Dermis blood vessel endothelial cell (primary cell): ENCODE data around the gene CD6. TPM values are rescaled to one million over a fixed set of nuclear protein-coding genes. Genes with fewer than 3 reads are reported as not detected.
"Not testable (repeated sequence)": the region's sequence is repeated elsewhere in the genome, so short reads cannot be mapped to it uniquely, and the experiment has no call there.

Experiments used
- DNase-seq: peaks from one replicate; pipeline ENCODE4 v3.0.0; 2010
- total RNA-seq: library from RNA; depleted of rRNA; stranded (reverse); fragments of >200 nt; gene quantifications from 2 replicates; pipeline ENCODE4 v1.2.3, GENCODE V29; 2014

CD6 gene
- total RNA-seq, 1 donor from 2014 or later = not detected

DNA sequence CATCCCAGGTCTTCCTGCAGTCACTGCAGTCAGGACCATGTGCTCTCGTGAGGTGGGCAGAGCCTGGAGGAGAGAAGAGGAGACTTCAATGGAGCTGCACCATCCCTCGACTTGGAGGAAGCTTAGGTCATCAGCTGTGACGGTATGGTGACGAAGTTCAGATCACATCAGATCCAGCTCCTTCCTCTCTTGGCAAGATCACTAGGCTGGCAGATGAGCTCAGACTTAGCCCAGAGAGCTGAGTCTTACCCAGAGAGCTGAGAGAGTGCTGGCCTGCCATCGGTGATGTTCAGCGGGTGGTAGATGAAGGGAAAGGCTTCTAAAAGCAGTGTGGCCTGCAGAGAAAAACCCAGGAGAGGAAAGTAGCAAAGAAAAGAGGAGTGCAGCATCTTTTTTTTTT, 17.7 kb upstream of the CD6 start:
- peak; percentile 71 for DNase-seq

DNA sequence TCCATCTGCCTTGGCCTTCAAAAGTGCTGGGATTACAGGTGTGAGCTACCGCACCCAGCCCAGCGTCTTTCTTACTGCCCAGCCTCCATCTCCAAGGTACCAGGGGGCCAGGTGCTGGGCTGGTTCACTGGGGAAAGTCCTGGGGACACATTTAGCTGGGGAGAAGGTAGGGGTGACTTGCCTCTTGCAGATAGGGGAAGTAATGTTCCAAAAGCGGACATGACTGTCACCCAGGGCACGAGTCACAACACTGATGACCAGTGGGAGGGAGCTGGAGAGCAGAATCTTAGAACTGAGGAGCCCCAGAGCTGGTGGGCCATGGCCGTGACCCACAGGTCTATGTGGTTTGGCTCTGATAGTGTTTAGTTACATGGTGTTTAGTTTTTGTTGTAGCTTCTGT, 17.1 kb upstream of the CD6 start:
- no peak for DNase-seq

DNA sequence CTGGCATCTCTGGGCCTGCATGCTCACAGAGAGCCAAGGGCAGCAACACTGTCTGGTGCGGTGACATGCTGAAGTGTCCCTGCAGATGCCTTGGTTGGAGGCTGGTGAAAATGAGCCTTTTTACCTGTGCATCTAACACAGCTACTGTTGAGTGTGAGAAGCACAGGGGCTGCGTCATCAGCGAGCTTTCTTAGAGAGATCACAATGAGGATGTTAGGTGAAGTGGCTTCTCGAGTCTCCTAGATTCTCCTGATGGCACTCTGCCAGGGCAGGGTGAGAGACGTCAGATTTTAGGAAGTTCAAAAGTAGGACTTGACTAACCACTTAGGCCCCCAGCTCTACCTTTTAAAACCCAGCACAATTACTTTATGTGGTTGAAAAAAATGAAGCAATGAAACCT, 15.9 kb upstream of the CD6 start:
- no peak for DNase-seq

DNA sequence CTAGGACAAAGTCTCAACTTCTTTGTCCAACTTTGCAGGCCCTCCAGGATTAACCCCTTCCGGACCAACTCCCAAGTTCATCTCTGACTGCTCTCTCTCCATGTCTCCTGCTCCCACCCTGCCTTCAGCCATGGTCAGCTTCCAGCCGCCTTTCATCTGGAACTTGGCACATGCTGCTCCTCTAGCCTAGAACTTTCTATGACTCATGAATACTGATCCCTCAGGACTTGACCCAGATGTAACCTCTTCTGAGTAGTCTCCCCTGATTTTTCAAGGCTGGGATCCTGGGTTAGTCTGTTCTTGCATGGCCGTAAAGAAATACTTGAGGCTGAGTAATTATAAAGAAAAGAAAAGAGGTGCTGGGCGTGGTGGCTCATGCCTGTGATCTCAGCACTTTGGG, 14.3 kb upstream of the CD6 start:
- DNase-seq = no peak

DNA sequence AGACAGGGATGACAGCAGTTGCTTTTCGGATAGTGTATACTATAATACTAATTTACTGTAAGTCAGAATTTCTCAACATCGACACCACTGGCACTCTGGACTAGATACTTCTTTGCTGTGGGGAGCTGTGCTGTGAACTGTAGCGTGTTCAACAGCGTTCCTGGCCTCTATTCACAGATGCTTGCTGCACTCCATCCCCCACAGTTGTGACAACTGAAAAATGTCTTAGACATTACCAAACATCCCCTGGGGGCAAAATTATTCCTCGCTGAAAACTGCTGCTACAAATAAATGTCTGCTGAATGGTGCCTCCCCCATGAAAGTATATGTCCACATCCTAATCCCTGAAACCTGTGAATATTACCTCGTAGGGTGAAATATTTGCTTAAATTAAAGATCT, 12.0 kb upstream of the CD6 start:
- no peak for DNase-seq

DNA sequence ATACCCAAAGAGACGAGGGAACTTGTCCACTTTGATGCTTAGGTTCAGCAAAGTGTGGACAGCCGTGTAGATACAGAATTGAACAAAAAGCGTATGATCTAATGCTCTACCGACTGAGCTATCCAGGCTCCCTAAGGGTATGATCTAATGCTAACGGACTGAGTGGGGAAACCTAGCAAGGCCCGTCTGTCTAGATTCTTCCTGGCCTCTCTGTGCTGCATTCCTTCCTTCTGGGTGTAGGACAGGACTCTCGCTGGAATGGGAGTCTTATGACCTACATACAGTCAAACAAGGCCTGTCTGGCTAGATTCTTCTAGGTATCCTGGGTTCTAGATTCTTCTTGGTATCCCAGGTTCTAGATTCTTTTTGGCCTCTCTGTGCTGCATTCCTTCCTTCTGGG, 11.1 kb upstream of the CD6 start:
- DNase-seq = no peak

DNA sequence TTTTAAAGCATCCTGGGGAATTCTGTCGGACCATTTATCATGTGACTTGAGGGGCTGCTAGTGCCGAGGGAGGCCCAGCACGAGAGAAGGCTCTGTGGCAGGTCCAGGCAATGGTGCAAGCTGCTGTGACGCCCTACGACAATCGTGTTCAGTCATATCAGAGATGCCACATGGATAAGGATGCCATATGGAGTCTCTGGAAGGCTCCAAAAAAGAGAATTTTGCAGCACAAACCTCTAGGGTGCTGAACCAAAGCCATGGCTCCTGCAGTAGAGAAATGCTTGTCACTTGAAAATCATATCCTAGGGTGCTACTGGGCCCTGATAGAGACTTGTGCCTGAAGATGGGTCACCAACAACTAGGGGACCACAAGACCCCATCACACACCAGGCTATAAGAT, 6.7 kb upstream of the CD6 start:
- no peak for DNase-seq

DNA sequence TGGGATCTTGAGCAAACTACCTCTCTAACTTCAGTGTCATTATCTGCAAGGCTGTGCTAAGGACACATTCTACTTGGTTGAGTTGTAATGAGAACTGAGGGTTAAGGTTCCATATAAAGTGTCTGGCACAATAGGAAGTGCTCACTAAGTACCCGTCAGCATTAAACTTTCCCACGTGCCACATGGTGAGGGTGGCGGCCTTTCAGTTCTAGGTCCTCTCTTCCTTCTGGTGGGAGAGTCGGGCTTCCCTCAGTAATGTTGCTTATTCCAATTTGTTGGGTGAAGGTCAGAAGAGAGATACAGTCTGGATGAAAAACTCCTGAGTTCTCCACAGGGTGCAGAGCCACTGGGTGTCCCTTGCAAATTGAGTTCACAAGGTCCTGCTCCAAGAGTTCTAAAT, 4.6 kb upstream of the CD6 start:
- DNase-seq = no peak

DNA sequence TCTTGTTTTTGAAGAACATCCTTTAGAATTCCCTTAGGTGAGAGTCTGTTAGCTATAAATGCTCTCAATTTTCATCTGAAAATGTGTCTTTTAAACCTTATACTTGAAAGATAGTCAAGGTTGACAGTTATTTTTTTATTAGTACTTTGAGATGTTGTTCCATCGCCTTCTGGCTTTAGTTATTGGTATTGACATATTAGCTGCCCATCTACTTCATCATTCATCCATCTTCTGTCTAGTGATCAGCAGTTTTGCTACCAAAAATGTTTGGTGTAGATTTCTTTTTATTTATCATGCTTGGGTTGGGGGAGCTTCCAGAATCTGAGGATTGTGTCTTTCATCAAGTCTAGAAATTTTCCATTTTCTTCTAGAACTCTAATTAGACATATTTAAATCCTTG, 3.3 kb upstream of the CD6 start:
- no peak for DNase-seq

DNA sequence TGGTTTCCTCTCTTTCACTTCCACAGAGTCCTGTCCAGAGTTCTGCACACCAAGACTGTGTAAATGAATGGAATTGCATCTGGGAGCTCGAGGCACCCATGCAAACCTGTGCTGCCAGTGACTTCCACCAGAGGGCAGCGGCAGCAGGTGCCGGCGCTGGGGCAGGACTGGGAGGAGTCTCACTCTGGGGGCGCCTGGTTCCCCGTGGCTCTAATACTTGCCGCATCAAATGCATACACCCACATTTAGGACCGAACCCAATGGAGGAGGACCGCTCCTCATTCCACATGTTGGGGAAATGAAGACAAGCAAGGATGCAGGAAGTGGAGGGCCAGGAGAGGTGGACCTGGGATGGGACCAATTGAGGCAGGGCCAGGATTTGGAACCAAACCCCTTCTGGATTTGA, 1.1 kb upstream of the CD6 start:
- peak; percentile 70 for DNase-seq

DNA sequence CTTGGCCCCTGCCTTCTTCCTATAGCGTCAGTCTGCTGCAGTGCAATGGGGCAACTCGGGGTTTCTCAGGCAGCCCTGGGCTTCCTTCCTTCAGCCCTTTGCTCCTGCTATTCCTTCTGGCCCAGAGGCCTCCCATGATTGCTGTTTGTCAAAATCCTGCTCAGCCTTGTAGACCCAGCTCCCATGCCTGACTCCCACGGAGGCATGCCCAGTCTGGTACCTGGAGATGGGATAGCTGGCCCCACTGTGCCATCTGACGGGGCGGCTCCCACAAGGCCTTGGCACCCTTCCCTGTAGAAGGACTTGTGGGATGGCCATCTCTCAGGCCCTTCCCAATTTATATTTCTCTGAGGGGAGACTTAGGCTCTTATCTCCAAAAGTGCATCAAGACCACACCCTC, 590 bp upstream of the CD6 start:
- no peak for DNase-seq

DNA sequence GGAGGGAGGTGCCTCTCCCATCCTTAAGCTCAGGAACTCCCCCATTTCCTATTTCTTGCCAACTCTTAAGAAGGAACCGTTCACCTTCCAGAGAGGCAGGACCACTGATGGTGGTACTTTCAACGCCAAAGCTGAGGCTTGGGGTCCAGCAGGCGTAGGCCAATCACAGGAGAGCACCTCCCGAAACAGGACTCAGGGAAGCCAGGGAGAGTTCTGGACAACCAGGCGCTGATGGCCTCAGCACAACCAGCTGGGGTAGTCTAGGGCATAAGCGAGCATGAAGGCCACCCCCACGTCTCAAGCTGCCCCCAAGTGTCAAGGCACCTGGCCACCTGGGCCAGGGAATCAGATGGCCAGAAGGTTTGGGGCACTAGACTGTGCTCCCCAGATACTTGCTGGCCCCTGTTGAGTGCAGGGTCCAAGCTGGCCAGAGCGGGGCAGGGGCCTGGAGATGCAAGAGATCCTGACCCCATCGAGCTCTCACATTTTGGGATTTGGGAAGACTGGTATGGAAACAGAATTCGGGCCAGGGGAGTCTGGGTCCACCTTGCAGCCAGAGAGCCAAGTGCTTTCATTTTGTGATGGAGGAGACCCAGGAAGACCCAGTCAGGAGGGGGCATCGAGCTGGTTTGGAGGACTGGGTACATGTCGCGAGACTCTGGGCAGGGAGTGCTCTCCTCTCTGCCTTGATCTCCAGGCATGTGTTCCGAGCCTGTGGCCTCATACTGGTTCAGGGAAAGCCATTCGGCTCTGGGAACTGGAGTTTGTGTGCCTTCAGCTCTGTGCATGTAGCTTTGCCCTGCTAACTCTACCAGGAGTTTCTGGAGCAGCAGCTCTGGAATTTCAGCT, 926 bp downstream of the CD6 start:
- DNase-seq = no peak

DNA sequence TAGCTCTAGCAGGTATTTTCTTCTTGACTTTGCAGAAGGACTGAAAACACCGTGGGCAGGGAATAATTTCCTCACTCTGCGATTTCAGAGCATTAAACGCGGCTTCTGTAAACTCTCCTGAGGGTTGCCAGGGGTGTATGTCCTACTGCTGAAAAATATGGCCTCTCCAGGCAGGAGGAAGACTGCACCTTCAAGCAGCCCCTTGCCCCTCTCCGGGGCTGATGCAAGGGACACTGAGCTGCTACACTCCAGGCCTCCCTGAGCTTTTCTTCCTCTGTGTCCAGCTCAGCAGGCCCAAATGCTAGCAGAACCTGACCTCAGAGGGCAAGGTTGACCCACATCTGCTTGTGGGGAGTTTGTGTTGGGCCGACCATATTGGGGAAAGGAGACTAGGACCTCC, 2.2 kb downstream of the CD6 start:
- DNase-seq = no peak

DNA sequence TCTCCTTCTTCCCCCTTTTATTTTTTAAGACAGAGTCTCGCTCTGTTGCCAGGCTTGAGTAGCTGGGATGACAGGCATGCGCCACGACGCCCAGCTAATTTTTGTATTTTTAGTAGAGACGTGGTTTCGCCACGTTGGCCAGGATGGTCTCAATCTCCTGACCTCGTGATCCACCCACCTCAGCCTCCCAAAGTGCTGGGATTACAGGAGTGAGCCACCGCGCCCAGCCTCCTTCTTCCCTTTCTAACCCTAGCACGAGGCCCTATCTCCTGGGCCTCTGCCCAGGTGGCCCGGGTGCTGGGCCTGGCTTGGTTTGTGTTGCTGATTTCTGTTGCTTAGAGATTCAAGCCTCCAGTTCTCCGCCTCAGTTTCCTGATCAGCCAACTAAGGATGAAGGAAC, 2.8 kb downstream of the CD6 start:
- not testable (repeated sequence) for DNase-seq

DNA sequence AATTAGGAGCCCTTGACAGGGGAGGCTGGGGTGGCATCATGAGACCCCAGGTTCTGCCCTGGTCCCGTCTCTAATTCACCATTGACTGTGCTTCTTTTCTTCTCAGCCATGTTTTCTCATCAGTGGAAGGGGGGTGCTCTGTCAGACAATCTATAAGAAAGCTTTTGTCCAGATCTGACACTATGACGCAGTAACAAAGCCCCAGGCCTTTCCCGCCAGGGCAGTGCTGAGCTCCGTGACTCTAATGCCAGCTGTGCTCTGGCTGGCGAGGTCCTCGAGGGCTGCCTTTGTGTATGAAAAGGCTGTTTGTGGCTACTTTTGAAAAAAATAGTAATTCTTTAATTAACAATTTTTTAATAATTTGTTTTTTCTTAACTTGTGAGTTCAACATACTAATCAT, 3.2 kb downstream of the CD6 start:
- DNase-seq = no peak

DNA sequence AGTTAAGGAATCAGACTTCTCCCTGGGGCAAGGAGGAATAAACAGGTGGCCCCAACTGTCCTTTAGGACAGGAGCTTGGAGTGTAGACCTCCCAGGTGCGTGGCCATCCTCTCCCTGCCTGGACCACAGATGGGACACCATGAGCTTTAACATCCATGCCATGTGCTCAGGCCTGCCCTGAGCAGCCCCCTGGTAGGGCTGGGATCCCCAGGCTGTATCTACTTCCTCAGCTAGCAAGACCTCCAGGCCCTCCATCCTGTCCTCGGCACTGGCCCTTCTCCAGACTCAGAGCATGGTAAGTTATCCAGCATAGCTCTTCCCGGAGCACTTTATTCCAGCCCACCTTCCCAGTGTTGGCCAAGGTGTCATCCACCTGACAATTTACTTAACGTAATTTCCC, 5.7 kb downstream of the CD6 start:
- DNase-seq = no peak

DNA sequence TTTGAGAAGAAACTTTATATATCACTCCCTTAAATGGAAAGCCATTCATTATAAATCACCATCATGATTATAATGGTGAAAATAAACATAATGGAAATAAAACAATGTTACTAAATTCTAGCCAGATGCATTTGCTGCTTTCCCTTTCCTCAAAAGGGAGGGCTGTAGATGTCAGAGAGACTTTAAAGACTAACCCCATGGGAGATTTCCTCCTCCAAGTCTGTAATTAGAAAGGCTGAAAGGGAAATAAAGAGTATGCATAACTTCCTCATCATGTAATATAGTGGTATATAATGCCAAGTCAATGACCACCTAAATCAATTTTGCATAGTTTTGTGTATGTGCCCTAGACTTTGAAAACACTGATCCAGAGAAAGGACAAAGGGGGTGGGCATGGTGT, 6.4 kb downstream of the CD6 start:
- no peak for DNase-seq

DNA sequence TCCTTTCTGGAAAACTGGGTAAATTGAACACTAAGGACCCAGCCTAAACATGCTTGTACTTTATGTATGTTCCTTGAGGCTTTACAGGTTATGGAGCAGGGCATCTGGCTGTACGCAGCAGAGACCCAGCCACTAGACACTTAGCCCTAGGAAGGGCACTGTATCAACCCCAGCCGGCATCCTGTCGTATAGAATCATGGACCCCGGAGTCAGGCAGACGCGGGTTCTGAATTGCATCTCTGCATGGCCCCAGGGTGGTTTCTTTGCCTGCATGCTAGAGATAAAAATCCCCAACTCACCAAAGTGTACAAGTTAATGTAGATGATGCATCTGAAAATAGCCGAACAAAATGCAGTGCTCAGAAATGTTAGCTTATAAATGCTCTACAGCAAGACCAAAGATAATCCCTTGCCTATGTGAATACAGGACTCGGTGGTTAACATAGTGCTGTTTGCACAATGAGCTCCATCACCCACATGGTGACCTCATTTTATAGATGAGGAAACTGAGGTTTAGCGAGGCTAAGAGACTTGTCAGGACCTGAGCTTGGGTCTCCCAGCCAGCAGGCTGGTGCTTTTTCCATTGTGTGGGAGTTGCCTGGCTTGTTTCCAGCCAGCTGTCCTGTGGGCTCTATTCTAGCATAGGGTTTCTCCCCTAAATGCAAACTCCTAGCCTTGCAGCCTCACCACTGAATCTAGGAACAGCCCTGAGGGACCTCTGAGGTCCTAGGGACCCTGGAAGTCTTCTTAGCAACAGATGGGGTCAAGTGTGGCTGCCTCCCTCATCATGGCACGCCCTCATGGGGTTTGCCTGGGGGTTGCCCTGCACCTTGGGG, 7.3 kb downstream of the CD6 start:
- DNase-seq = no peak

DNA sequence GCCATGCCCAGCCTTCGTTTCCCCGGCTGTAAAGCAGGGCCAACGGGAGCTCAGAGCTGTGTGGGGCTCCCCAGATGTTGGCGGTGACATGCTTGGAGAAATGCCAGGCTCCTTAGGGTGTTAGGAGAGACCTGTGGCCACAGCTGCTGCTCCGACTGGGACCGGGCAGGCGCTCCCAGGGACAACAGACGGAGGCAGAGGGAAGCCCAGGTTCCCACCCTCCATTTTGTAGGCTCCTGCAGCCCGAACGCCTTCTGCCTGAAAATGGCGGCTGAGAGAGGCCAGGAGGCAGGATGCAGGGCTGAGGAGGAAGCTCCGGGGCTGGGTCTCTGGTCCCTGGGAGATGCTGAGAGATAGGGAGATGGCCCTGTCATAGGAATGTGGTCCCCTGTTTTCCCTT, 10.0 kb downstream of the CD6 start:
- no peak for DNase-seq

DNA sequence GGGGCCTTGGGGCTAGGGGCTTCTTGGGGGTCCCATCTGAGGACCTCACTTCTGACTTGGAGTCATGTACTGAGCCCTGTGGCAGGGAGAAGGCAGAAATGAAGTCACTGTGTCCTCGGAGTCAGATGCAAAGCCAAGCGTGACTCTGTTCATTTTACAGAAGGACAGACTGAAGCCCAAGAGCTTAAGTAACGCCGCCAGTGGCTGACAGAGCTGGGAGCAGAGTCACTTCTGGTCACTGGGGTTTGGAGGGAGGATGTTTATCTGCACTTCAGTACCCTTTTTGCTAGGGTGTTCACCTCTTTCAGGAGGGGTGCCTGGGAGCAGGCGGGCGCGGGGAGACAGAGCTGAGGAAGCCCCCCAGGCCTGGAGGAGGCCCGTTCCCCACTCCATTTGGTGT, 10.7 kb downstream of the CD6 start:
- no peak for DNase-seq

DNA sequence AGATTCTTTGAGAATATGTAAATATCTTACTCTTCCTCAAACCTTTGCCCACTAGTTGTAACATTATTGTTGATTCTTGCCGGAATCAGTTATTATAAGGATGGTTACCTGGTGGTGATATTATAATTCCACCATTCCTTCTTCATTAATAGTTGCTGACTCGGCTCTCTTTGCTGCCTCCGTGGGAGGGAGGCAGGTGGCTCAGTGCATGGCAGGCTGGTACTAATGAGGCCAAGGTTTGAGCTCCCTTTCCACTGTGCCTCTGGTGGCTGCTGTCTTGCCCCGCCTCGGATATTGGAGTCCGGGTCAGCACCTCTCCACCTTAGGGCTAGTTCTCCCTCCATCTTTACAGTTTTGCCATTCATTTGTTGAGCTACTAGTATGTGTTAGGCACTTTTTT, 12.7 kb downstream of the CD6 start:
- DNase-seq = no peak

DNA sequence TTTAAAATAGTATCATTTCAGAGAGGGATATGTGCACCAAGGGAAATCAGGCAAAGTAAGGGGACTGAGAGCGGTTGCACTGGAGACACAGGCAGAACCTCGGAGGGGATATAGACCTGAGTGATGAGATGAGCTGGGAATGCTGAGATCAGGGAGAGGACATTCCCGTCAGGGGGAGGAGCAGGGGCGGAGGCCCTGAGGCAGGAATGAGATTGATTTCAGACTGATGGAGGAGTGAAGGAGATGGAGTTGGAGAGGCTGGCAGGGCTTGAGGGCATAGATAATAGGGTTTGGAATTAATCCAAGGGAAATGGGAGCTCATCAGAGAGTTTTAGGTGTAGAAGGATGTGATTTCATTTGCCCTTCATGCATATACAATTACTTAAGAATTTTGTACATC, 13.2 kb downstream of the CD6 start:
- DNase-seq = no peak

DNA sequence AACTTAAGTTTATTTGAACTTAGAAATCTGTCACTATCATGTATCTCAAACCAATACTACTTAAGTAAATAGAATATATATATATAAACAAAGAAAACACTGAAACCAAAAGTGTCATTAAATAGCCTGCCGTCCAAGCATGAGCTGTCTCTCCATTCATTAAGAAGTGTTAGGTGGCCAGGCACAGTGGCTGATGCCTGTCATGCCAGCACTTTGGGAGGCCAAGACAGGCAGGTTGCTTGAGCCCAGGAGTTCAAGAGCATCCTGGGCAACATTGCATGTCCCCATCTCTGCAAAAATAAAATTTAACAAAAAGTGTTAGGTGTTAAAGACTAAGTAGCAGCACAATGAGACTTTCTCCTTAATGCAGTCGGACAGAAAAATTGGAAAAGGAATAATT, 14.0 kb downstream of the CD6 start:
- no peak for DNase-seq
